GM10248 (cell line): ENCODE results near the gene CCL17.

Experiments used
- CTCF ChIA-PET: fragments of 300-600 bp; sonication (Branson Sonifier 250); formaldehyde crosslinking; extraction: SDS; loops from one replicate; lab custom pipeline; 2021; ENCODE audit warnings: antibody characterized with exemption; lab: Yijun Ruan, JAX
- POLR2A ChIA-PET: fragments of 350-650 bp; sonication (Branson Sonifier 250); formaldehyde crosslinking; extraction: SDS; loops from one replicate; lab custom pipeline; 2020; ENCODE audit warnings: antibody characterized with exemption; lab: Yijun Ruan, JAX
- DNase-seq: peaks from one replicate; pipeline ENCODE4 v3.0.0; 2012; ENCODE audit errors: extremely low spot score
- CTCF ChIP-seq: IDR thresholded peaks from 2 replicates; pipeline ENCODE4 v1.5.1; 2012; ENCODE audit warnings: mild to moderate bottlenecking, low read depth; ENCODE audit errors: extremely low read depth, missing control alignments, control extremely low read depth

CCL17 gene

GRCh38 chr16:57360321-57360935 is 44.1 kb upstream of the CCL17 start:
- POLR2A ChIA-PET = interaction anchor here (0.7 kb wide), 1 partner anchor 24 kb away, joined by 3 read pairs; no protein-coding TSS in a partner anchor
- no peak for TF ChIP-seq CTCF
- CTCF ChIA-PET = interaction anchor here (1.1 to 3.3 kb wide), 10 partner anchors 11 to 63 kb away, joined by 3 to 30 read pairs (median 4); no protein-coding TSS in a partner anchor

GRCh38 chr16:57361404-57361803 is 43.2 kb upstream of the CCL17 start:
- TF ChIP-seq CTCF = no peak
- CTCF ChIA-PET = interaction anchor here (1.2 to 3.3 kb wide), 5 partner anchors 22 to 62 kb away, joined by 3 to 30 read pairs (median 6); no protein-coding TSS in a partner anchor
- no peak for DNase-seq
- POLR2A ChIA-PET = interaction anchor here (0.5 kb wide), 1 partner anchor 268 kb away, joined by 6 read pairs; no protein-coding TSS in a partner anchor

More at GRCh38 chr16:57360321-57360935, 44.1 kb upstream of the CCL17 start:
- DNase-seq = no peak

- DNase-seq = no peak
- TF ChIP-seq CTCF = no peak
- ChIA-PET POLR2A (interaction anchor here (0.6 kb wide), 1 partner anchor 11 kb away, joined by 5 read pairs; no protein-coding TSS in a partner anchor), CTCF (interaction anchor here (1.2 to 5.1 kb wide), 8 partner anchors 11 to 60 kb away, joined by 3 to 37 read pairs (median 4); no protein-coding TSS in a partner anchor)
Observed at GRCh38 chr16:57364143-57364542, 40.4 kb upstream of the CCL17 start.

GRCh38 chr16:57366544-57367040 is 38.0 kb upstream of the CCL17 start:
- DNase-seq = peak; percentile 24
- ChIA-PET POLR2A (interaction anchor here (0.8 kb wide), 1 partner anchor 25 kb away, joined by 4 read pairs; no protein-coding TSS in a partner anchor), CTCF (interaction anchor here (1.0 to 5.1 kb wide), 7 partner anchors 11 to 160 kb away, joined by 3 to 37 read pairs (median 3); no protein-coding TSS in a partner anchor)
- TF ChIP-seq CTCF = no peak

GRCh38 chr16:57367116-57367752 is 37.3 kb upstream of the CCL17 start:
- CTCF ChIA-PET = interaction anchor here (1.1 to 5.1 kb wide), 5 partner anchors 10 to 153 kb away, joined by 3 to 37 read pairs (median 3); no protein-coding TSS in a partner anchor
- DNase-seq = no peak
- TF ChIP-seq CTCF = no peak
- POLR2A ChIA-PET = interaction anchor here (0.8 kb wide), 1 partner anchor 25 kb away, joined by 4 read pairs; no protein-coding TSS in a partner anchor
